C4-2B (cell line): ENCODE results near the gene TLE5.
"Not testable (repeated sequence)": the region's sequence is repeated elsewhere in the genome, so short reads cannot be mapped to it uniquely, and the experiment has no call there.

Source experiments
- H3K27ac ChIP-seq: fragments of 450-650 bp; 2 replicates; pipeline ENCODE4 v1.5.1; 2017
- CTCF ChIP-seq: fragments of 450-650 bp; conservative IDR thresholded peaks from 2 replicates; pipeline ENCODE4 v1.5.1; 2017; ENCODE audit warnings: mild to moderate bottlenecking
- ZFX ChIP-seq: fragments of 450-650 bp; IDR thresholded peaks from 2 replicates; pipeline ENCODE4 v1.6.1; 2017

The TLE5 gene

GRCh38 chr19:3015126-3016057, 46.9 kb downstream of the TLE5 start:
- H3K27ac ChIP-seq: no peak overlapping the region
- no peak for TF ChIP-seq CTCF
- no peak for TF ChIP-seq ZFX

DNA sequence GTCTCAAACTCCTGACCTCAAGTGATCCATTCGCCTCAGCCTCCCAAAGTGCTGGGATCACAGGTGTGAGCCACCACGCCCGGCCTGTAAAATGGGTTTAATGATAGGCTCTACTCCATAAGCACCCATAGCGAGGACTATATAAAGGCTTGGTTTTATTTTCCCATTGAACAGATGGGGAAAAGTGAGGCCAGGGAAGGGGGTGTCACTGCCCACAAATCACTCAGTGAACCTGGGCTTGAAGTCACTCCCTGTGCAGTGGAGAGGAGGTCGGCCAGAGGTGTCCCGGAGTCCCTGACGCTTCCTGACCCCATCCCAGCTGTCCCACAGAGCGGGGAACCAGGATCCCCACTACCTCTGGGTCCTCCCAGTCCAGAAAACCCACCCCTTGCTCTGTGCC, 48.2 kb downstream of the TLE5 start:
- TF ChIP-seq CTCF (no peak), ZFX (no peak)
- no peak overlapping the region for H3K27ac ChIP-seq

DNA sequence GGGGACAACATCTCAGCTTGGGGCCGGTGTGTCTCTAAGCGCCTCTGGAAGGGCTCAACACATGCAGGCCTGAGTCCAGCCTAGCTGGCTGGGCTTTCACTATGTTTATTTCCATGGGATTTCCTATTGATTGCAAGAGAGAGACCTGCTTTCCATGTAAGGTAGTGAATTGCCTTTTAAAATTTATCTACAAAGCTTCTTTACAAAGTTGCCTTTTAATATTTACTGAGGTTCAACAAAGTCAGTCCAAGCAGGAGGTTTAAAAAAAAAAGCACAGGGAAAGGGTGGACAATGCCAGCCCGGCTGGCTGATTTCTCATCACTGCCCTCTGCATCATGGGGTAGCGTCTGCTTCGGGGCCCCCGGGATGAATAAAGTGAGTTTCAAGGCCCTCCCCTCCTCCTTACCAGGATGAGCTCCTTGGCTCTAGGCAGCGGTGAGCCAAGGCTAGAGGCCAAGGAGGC, 49.0 kb downstream of the TLE5 start:
- TF ChIP-seq CTCF (no peak), ZFX (no peak)
- no peak overlapping the region for H3K27ac ChIP-seq

DNA sequence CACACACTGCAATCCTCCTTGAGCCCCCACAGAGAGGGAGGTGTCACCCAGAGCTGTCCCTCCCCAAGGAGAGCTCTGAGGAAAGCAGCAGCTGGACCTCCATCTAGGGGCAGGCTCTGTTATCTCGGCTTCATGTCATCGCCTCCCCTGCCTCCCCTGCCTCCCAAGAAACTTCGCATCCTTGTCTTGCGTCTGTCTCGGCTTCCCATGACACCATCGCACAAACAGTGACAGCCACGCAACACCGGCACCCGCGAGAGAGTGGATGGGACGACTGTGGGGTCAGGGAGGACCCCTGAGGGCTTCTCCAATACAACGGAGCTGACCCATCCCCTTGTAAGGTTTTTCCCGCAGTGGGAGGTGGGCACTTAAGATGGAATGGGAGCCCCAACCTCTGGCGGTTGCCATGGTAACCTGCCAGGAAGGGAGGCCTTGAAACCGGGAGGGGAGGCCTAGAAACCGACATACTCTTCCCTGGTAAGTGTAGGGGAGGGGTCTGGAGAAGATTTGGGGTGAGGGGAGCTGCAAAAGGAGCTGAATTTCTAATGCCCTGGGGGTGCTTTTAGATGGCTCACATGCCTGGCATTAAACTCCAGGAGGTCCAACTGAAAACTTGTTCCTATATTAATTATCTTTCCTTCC, 49.6 kb downstream of the TLE5 start:
- H3K27ac ChIP-seq: no peak overlapping the region
- no peak for TF ChIP-seq ZFX
- TF ChIP-seq CTCF: no peak

DNA sequence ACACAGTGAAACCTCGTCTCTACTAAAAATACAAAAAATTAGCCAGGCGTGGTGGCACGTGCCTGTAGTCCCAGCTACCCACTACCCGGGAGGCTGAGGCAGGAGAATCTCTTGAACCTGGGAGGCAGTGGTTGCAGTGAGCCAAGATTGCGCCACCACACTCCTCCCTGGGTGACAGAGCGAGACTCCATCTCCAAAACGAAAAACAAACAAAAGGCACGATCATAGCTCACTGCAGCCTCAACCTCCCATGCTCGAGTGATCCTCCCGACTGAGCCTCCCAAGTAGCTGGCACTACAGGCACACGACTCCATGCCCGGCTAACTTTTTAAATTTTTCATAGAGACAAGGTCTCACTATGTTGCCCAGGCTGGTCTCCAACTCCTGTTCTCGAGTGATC, 50.2 kb downstream of the TLE5 start:
- H3K27ac ChIP-seq: not testable (repeated sequence)

DNA sequence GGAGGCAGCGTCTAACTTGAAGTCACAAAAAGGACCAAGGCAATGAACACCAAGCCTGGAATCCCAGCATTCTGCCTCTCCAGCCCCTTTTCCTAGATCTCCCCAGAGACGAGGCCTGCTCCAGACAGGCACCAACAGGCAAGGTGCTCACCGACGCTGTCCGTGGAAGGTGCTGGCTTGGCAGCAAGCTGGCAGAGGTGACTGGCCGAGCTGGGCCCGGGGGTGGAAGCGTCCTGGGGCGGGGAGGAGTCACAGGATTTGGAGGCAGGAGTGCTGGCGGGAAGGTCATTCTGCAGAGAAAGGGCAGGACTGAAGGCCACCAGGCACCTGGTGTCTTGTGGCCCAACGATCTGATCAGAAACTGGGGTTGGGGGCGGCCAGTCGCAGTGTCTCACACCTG, 51.4 kb downstream of the TLE5 start:
- H3K27ac ChIP-seq: no peak overlapping the region
- TF ChIP-seq CTCF: no peak
- TF ChIP-seq ZFX: no peak

DNA sequence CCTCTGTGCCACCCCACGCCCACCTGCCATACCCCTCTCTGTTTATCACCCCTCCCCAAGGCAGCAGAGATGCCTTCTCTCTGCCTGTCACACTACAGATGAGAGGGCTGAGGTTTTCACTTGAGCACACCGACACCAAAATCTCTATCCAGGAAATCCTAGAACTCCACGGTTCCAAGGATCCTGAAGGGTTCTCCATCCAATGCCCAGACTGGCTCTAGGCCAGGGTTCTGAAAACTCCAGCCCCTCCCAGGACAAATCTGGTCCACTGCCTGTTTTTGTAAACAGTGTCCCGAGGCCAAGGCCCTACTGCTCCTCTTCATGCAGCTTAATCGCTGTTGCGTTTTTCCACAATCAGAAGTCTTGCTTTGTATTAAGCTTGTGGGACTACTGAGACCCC, 53.3 kb downstream of the TLE5 start:
- no peak overlapping the region for H3K27ac ChIP-seq
- TF ChIP-seq ZFX: no peak
- TF ChIP-seq CTCF: no peak
